Measurements from ENCODE around the gene CISD2. TPM values are rescaled to one million over a fixed set of nuclear protein-coding genes. Genes with fewer than 3 reads are reported as not detected.
"Not testable (repeated sequence)": the region's sequence is repeated elsewhere in the genome, so short reads cannot be mapped to it uniquely, and the experiment has no call there.

The CISD2 gene
- total and polyA plus RNA-seq, 2 donors: 19.2 to 36.7 TPM

- not testable (repeated sequence) for H3K4me1 ChIP-seq (ENCODE audit: insufficient read depth); H3K36me3 ChIP-seq (ENCODE audit: insufficient read depth); DNase-seq (ENCODE audit: extremely low spot score); H3K27ac ChIP-seq (ENCODE audit: low read depth); H3K4me3 ChIP-seq (ENCODE audit: low read depth, low read length)
- WGBS: 89% methylated on average over 3 of the region's 3 CpGs
These were observed 28.8 kb downstream of the CISD2 start for GRCh38 chr4:102897610-102898009.

- no peaks in the 10 kb centered on the region for H3K36me3 ChIP-seq (ENCODE audit: insufficient read depth)
- 65% methylated on average over 2 of the region's 2 CpGs for WGBS
- H3K4me1 ChIP-seq (ENCODE audit: insufficient read depth): no peaks in the 10 kb centered on the region
- no peak for DNase-seq (ENCODE audit: extremely low spot score)
- H3K27ac ChIP-seq (ENCODE audit: low read depth): no peak overlapping the region
- no peak overlapping the region for H3K4me3 ChIP-seq (ENCODE audit: low read depth, low read length)
These were observed 33.0 kb downstream of the CISD2 start for GRCh38 chr4:102901804-102902203.

- no peak overlapping the region for H3K27ac ChIP-seq (ENCODE audit: low read depth)
- H3K4me3 ChIP-seq (ENCODE audit: low read depth, low read length): no peak overlapping the region
- no peaks in the 10 kb centered on the region for H3K36me3 ChIP-seq (ENCODE audit: insufficient read depth)
- no peaks in the 10 kb centered on the region for H3K4me1 ChIP-seq (ENCODE audit: insufficient read depth)
- 96% methylated on average over 3 of the region's 3 CpGs for WGBS
- DNase-seq (ENCODE audit: extremely low spot score): no peak
These were observed 50.1 kb downstream of the CISD2 start for GRCh38 chr4:102918859-102919258.

GRCh38 chr4:102919697-102920096, 50.9 kb downstream of the CISD2 start:
- DNase-seq (ENCODE audit: extremely low spot score); H3K4me3 ChIP-seq (ENCODE audit: low read depth, low read length); H3K36me3 ChIP-seq (ENCODE audit: insufficient read depth); H3K27ac ChIP-seq (ENCODE audit: low read depth); H3K4me1 ChIP-seq (ENCODE audit: insufficient read depth): not testable (repeated sequence)
- WGBS: 83% methylated on average over 8 of the region's 8 CpGs

GRCh38 chr4:102935716-102936115, 66.9 kb downstream of the CISD2 start:
- no peaks in the 10 kb centered on the region for H3K36me3 ChIP-seq (ENCODE audit: insufficient read depth)
- WGBS: 92% methylated on average over 2 of the region's 2 CpGs
- no peak for DNase-seq (ENCODE audit: extremely low spot score)
- H3K4me1 ChIP-seq (ENCODE audit: insufficient read depth): no peaks in the 10 kb centered on the region
- H3K27ac ChIP-seq (ENCODE audit: low read depth): no peak overlapping the region
- no peak overlapping the region for H3K4me3 ChIP-seq (ENCODE audit: low read depth, low read length)

GRCh38 chr4:102938063-102938462, 69.3 kb downstream of the CISD2 start:
- not testable (repeated sequence) for H3K27ac ChIP-seq (ENCODE audit: low read depth); H3K36me3 ChIP-seq (ENCODE audit: insufficient read depth); H3K4me1 ChIP-seq (ENCODE audit: insufficient read depth); DNase-seq (ENCODE audit: extremely low spot score); H3K4me3 ChIP-seq (ENCODE audit: low read depth, low read length)
- 70% methylated on average over 2 of the region's 2 CpGs for WGBS

Small RNA genes lying within 50 kb of the gene (small RNA-seq; reads per million reads assigned to genes)
- gene RNU7-151P: not detected

Other genes with a start within 250 kb of the CISD2 start
- gene MANBA, start 108.0 kb upstream of the CISD2 start, total RNA-seq: 62.2 TPM
- gene MANBA, start 108.0 kb upstream of the CISD2 start, polyA plus RNA-seq: 23.3 TPM
- gene UBE2D3, start 41.4 kb upstream of the CISD2 start, total RNA-seq: 285 TPM
- gene UBE2D3, start 41.4 kb upstream of the CISD2 start, polyA plus RNA-seq: 220 TPM
- gene SLC9B1, start 150.7 kb downstream of the CISD2 start, total RNA-seq: 5.2 TPM
- gene SLC9B1, start 150.7 kb downstream of the CISD2 start, polyA plus RNA-seq: 0.61 TPM
- 22.8 TPM for gene SLC9B2, start 207.8 kb downstream of the CISD2 start, total RNA-seq
- 14.9 TPM for gene SLC9B2, start 207.8 kb downstream of the CISD2 start, polyA plus RNA-seq
- 78.8 TPM for gene BDH2, start 230.8 kb downstream of the CISD2 start, total RNA-seq
- 61.6 TPM for gene BDH2, start 230.8 kb downstream of the CISD2 start, polyA plus RNA-seq

All from urinary bladder (tissue), 4 donors.